ENCODE measurements around the gene HLA-B.

- TF ChIP-seq NFRKB (IDR thresholded peaks at IDR 0.05) (no peak), SP1 (IDR thresholded peaks at IDR 0.05) (no peak), LEF1 (IDR thresholded peaks at IDR 0.05; ENCODE audit: borderline replicate concordance) (no peak), PKNOX1 (IDR thresholded peaks at IDR 0.05) (no peak), FOXM1 (IDR thresholded peaks at IDR 0.05; ENCODE audit: borderline replicate concordance) (no peak), ARNT (IDR thresholded peaks at IDR 0.05) (no peak), CTBP1 (IDR thresholded peaks at IDR 0.05; ENCODE audit: borderline replicate concordance) (no peak), FOXA1 (IDR thresholded peaks at IDR 0.05) (no peak), BHLHE40 (IDR thresholded peaks at IDR 0.05; ENCODE audit: borderline replicate concordance) (no peak)
Measured at GRCh38 chr6:31308845-31309175, 48.2 kb downstream of the HLA-B start.
